A549 (cell line): Measurements from ENCODE around the gene PIH1D1. TPM values are rescaled to one million over a fixed set of nuclear protein-coding genes. Genes with fewer than 3 reads are reported as not detected.

ENCODE experiments used
- ATAC-seq, 2 experiments: fragments of 200-7000 bp in 1 of 2; fragments of >200 bp in 1 of 2; cut with Nextera tagmentation in 1 of 2; cut with Tn5 transposase in 1 of 2; 3 replicates each; pipeline versions ENCODE4 v1.8.0 to v1.9.1; 2018 to 2020; ENCODE audit warnings: mild to moderate bottlenecking in 1 of 2, moderate library complexity in 1 of 2
- CTCF ChIA-PET: fragments of 300-600 bp; sonication (Branson Sonifier 250); formaldehyde crosslinking; extraction: SDS; loops from one replicate; lab custom pipeline; 2021; ENCODE audit warnings: antibody characterized with exemption, inconsistent platforms; lab: Yijun Ruan, JAX
- POLR2A ChIA-PET: fragments of 350-600 bp; formaldehyde crosslinking; extraction: SDS; loops from one replicate; lab custom pipeline; 2021; ENCODE audit warnings: antibody characterized with exemption, inconsistent platforms; lab: Yijun Ruan, JAX
- DNase-seq, 2 experiments: peaks; one replicate each; pipeline versions ENCODE4 v3.0.0 to v3.0.0-alpha.2; 2011 to 2016; ENCODE audit warnings: low read depth in 1 of 2, low spot score in 1 of 2
- FAIRE-seq: peaks from 2 replicates; lab custom pipeline; 2011; peaks lifted over from hg19 to GRCh38; lab: Jason Lieb, UNC
- H3K27ac ChIP-seq, 2 experiments: fragments of >200 bp; sonication (Bioruptor Twin); formaldehyde crosslinking; 3 replicates each; pipeline ENCODE4 v1.5.1; 2016 to 2017
- H3K4me1 ChIP-seq: fragments of >200 bp; sonication (Bioruptor Twin); formaldehyde crosslinking; 3 replicates; pipeline ENCODE4 v1.6.1; 2016
- H3K4me2 ChIP-seq: fragments of >200 bp; sonication (Bioruptor Twin); formaldehyde crosslinking; 3 replicates; pipeline ENCODE4 v1.6.1; 2016
- H3K4me3 ChIP-seq: fragments of >200 bp; sonication (Bioruptor Twin); formaldehyde crosslinking; 3 replicates; pipeline ENCODE4 v1.5.1; 2016
- H3K9me3 ChIP-seq: fragments of >200 bp; sonication (Bioruptor Twin); formaldehyde crosslinking; 3 replicates; pipeline ENCODE4 v1.6.1; 2016
- CHD2 ChIP-seq: fragments of 150-350 bp; IDR thresholded peaks from 2 replicates; pipeline ENCODE4 v1.6.1; 2014; ENCODE audit warnings: low read length; ENCODE audit not compliant: partially characterized antibody
- EP300 ChIP-seq, 2 experiments: fragments of >200 bp; sonication (Bioruptor Twin); formaldehyde crosslinking; IDR thresholded peaks; 2 replicates in 1 of 2; 3 replicates in 1 of 2; pipeline ENCODE4 v1.6.1; 2016 to 2017
- FOSB ChIP-seq: fragments of 250-450 bp; sonication (Bioruptor Pico); IDR thresholded peaks from 2 replicates; pipeline ENCODE4 v1.5.0; 2020; ENCODE audit warnings: mild to moderate bottlenecking, moderate library complexity
- FOXS1 ChIP-seq: fragments of 250-450 bp; sonication (Bioruptor Pico); IDR thresholded peaks from 2 replicates; pipeline ENCODE4 v1.5.0; 2020; ENCODE audit warnings: mild to moderate bottlenecking, moderate library complexity
- HDAC2 ChIP-seq: fragments of 200-600 bp; sonication (generic); IDR thresholded peaks from 2 replicates; pipeline ENCODE4 v1.6.1; 2016
- HOXB5 ChIP-seq: fragments of 250-450 bp; sonication (Bioruptor Pico); IDR thresholded peaks from 2 replicates; pipeline ENCODE4 v1.5.0; 2020; ENCODE audit warnings: mild to moderate bottlenecking, moderate library complexity
- MYC ChIP-seq: IDR thresholded peaks from 2 replicates; pipeline ENCODE4 v1.6.1; 2012; ENCODE audit warnings: mild to moderate bottlenecking, inconsistent platforms, low read length, improper control_type of control experiment, borderline replicate concordance
- NFE2L2 ChIP-seq: fragments of 150-350 bp; conservative IDR thresholded peaks from 2 replicates; pipeline ENCODE4 v1.6.1; 2014; ENCODE audit warnings: low read length
- PHF8 ChIP-seq: fragments of 200-600 bp; sonication (generic); IDR thresholded peaks from 2 replicates; pipeline ENCODE4 v1.6.1; 2016; ENCODE audit warnings: low read depth, mild to moderate bottlenecking, antibody characterized with exemption, moderate library complexity, borderline replicate concordance
- POLR2A ChIP-seq: IDR thresholded peaks from 2 replicates; pipeline ENCODE4 v1.6.1; 2012; ENCODE audit warnings: mild to moderate bottlenecking, low read length
- RARB ChIP-seq: fragments of 250-450 bp; sonication (Bioruptor Pico); IDR thresholded peaks from 2 replicates; pipeline ENCODE4 v1.8.0; 2021; ENCODE audit warnings: mild to moderate bottlenecking, moderate library complexity
- ZNF302 ChIP-seq: fragments of 250-450 bp; sonication (Bioruptor Pico); IDR thresholded peaks from 2 replicates; pipeline ENCODE4 v1.9.0; 2021; ENCODE audit warnings: inconsistent platforms, mild to moderate bottlenecking, moderate library complexity
- WGBS: methylation state at CpG from one replicate; pipeline ENCODE4 v1.1.6; 2017; ENCODE audit errors: missing lambda C conversion rate; 5-methylcytosine and 5-hydroxymethylcytosine counted together
- polyA plus RNA-seq, 4 experiments: library from polyadenylated mRNA; depleted of rRNA in 3 of 4; stranded (reverse); fragments of >200 nt; fragmentation: RNase III in 1 of 4; extraction: RNeasy Plus Mini Kit Qiagen cat#74134 plus additional on column Dnase treatment in 1 of 4; gene quantifications; 2 replicates in 3 of 4; 3 replicates in 1 of 4; pipeline ENCODE4 v1.2.3, GENCODE V29; 2011 to 2017
- TF ChIP-seq, protein P1 (sequence below): IDR thresholded peaks from 2 replicates; pipeline ENCODE4 v1.6.1; 2012

The PIH1D1 gene
- polyA plus RNA-seq, 2 of the 4 experiments (the other 2 are of a cell fraction): 89.7 to 114 TPM

DNA sequence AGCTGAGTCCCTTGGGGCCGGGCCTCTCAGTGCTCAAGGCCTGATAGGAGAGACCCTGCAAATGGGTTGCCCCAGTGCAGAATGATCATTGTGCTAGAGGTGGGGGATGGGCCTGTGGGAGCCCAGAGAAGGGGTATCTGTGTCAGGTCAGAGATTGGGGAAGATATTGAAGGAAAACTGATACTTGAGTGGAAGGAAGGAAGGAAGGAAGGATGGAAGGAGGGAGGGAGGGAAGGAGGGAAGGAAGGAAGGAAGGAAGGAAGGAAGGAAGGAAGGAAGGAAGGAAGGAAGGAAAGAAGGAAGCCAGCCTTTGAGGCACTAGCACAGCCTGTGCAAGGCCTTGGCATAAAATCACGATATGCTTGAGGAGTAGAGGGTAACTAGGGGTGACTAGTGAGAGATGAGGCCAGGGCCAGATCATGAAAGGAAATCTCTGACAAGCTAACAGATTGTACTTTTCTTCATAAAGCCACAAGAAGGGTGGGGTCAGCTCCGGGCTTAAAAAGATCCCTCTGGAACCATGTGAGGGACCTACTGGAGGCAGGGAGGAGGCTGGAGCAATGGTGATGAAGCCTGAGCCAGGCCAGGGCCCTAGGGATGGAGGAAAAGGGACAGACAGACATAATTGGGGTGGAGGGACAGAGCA is 39.8 kb downstream of the PIH1D1 start (continued):
- TF ChIP-seq FOXS1 (CRISPR knock-in tag): no peak

DNA sequence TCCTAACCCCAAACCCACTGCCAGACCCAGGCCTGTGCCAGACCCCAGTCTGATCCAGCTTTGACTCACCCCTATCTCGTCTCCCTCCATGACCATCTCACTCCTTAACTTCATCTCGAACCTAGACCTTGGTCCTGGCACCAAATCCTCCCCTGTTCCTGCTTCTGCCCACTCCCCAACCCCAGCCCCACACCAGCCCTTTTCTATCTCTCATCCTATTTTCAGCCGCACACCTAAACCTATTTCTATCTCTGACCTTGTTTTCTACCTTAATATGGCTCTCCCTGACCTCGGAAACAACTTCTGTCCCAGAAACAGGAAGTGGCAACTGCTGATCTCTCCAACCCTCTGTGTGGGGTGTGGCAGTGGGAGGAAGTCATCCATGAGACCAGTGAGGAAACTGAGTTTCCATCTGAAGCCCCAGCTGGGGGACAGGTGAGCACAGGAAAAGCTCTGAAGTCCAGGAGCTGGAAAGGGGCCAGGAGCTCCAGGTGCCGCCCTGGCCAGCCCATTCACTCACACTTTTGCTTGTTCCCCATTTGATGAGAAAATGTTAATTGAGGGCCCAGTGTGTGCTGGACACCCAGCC is 42.1 kb downstream of the PIH1D1 start:
- no peak for TF ChIP-seq FOSB (CRISPR knock-in tag)
- no peak for TF ChIP-seq MYC
- no peak for TF ChIP-seq ZNF302 (CRISPR knock-in tag)
- no peak for TF ChIP-seq HOXB5 (CRISPR knock-in tag)
- no peak for TF ChIP-seq RARB
- no peak for TF ChIP-seq HDAC2
- no peak for TF ChIP-seq NFE2L2
- H3K4me1 ChIP-seq: no peaks in the 10 kb centered on the region
- POLR2A ChIA-PET: no interaction called here
- ATAC-seq (no peak), DNase-seq (no peak), FAIRE-seq (no peak)
- H3K4me2 ChIP-seq: no peak overlapping the region
- CTCF ChIA-PET: interaction anchor here (0.8 to 6.8 kb wide), 9 partner anchors 8 to 312 kb away, joined by 3 to 58 read pairs (median 3); partner anchors contain the start of gene PTH2
- no peak overlapping the region for H3K27ac ChIP-seq
- 88% methylated on average over 5 of the region's 5 CpGs for WGBS
- H3K4me3 ChIP-seq: no peak overlapping the region
- H3K9me3 ChIP-seq: no peaks in the 10 kb centered on the region

DNA sequence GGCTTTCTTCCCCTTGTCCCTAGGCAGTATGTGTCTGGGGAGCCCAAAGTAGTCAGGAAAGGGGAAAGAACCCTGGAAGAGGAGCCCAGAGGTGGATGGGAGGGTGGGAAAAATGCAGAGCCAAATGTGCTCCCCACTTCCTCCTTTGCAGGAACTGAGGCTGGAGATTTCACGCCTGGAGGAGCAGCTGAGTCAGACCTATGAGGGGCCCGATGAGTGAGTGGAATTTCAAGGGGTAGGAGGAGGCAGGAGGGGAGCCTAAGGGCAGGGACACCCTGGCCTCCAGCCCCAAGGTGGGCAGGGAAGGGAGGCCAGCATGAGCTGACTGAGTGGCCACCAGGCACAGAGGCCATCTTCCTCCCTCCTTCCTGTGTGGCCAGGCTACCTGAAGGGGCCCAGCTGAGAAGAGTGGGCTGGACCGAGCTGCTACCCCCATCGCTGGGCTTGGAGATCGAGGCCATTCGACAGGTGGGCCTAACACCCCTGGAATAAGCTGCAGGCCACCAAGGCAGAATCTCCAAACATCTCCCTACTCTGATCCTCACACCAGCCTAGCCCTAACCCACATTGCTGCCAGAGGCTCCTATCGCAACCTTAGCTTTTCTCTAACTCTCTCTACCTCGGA is 42.7 kb downstream of the PIH1D1 start:
- FAIRE-seq (no peak), DNase-seq (no peak), ATAC-seq (no peak)
- Histone ChIP-seq H3K4me1 (no peaks in the 10 kb centered on the region), H3K27ac (no peak overlapping the region), H3K4me2 (no peak overlapping the region), H3K4me3 (no peak overlapping the region), H3K9me3 (no peaks in the 10 kb centered on the region)
- WGBS: 50% methylated on average over 8 of the region's 8 CpGs
- TF ChIP-seq EP300 (IDR thresholded peaks at IDR 0.05): no peak
- TF ChIP-seq HOXB5 (CRISPR knock-in tag): no peak
- ChIA-PET POLR2A (no interaction called here), CTCF (interaction anchor here (0.9 to 6.8 kb wide), 6 partner anchors 7 to 27 kb away, joined by 3 to 58 read pairs (median 6); partner anchors contain the start of gene PTH2)

DNA sequence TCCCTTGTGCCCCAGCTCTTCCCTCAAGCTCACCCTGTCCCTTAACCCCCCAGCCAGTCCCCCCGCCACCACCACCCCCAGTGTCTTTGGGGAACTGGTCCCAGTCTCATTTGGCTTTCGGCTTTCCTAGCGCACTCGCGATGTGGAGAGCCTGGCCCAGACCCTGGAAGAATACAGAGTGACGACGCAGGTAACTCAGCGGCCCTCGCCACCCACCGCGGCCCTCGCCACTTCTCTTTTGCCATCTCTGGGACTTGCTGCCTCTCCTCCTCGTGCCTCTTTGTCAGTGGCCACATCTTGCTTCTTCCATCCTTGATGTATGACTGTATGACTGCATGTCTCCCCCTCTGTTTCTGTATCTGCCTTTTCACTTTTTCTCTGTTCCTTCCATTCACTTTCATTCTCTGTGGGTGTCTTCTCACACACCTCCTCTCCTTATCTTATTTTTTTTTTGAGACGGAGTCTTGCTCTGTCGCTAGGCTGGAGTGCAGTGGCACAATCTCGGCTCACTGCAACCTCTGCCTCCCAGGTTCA is 44.1 kb downstream of the PIH1D1 start:
- H3K27ac ChIP-seq: no peak overlapping the region

DNA sequence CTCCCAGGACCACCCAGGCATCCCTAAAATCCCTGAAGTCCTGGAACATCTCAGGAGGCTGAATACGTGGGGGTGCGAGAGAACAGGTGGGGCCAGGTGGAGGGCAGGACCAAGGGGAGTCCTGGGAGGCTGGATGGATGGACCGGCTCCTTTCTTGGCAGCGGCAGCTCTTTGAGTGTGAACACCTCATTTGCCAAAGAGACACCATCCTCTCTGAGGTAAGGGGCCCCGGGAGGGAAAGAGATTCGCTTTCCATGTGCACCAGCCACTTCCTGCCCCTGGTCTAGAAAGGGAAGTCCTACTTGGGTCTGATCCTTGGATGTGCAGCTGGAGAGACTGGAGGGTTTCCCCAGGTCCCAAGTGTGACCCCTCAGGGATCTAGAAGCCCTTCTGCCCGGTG is 44.5 kb downstream of the PIH1D1 start:
- no peak overlapping the region for H3K27ac ChIP-seq
- ChIA-PET POLR2A (interaction anchor here (1.0 kb wide), 1 partner anchor 46 kb away, joined by 3 read pairs; the partner anchor contains the start of gene ALDH16A1), CTCF (interaction anchor here (0.8 to 8.0 kb wide), 8 partner anchors 13 to 106 kb away, joined by 3 to 68 read pairs (median 6); partner anchors contain the start of gene FLT3LG)
- FAIRE-seq: no peak
- TF ChIP-seq ZNF302 (CRISPR knock-in tag) (no peak), POLR2A (no peak)
- ATAC-seq: no peak; a peak in 1 of 6 replicates
- H3K4me2 ChIP-seq: no peak overlapping the region
- H3K4me3 ChIP-seq: no peak overlapping the region
- no peak for DNase-seq
- 69% methylated on average over 7 of the region's 7 CpGs for WGBS
- no peaks in the 10 kb centered on the region for H3K9me3 ChIP-seq
- no peaks in the 10 kb centered on the region for H3K4me1 ChIP-seq

More for the DNA sequence above, 44.1 kb downstream of the PIH1D1 start:
- 84% methylated on average over 15 of the region's 16 CpGs for WGBS
- CTCF ChIA-PET: interaction anchor here (1.2 to 8.0 kb wide), 4 partner anchors 16 to 106 kb away, joined by 4 to 68 read pairs (median 6); partner anchors contain the start of gene FLT3LG
- Histone ChIP-seq H3K4me1 (no peaks in the 10 kb centered on the region), H3K4me3 (no peak overlapping the region)
- FAIRE-seq: no peak
- no peak for ATAC-seq
- TF ChIP-seq PHF8 (no peak), CHD2 (no peak), NFE2L2 (no peak), POLR2A (no peak)
- TF ChIP-seq, protein P1, sequence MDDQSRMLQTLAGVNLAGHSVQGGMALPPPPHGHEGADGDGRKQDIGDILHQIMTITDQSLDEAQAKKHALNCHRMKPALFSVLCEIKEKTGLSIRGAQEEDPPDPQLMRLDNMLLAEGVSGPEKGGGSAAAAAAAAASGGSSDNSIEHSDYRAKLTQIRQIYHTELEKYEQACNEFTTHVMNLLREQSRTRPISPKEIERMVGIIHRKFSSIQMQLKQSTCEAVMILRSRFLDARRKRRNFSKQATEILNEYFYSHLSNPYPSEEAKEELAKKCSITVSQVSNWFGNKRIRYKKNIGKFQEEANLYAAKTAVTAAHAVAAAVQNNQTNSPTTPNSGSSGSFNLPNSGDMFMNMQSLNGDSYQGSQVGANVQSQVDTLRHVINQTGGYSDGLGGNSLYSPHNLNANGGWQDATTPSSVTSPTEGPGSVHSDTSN: no peak
- TF ChIP-seq, all 56 proteins: peak for 0
- POLR2A ChIA-PET: interaction anchor here (1.0 kb wide), 1 partner anchor 46 kb away, joined by 3 read pairs; the partner anchor contains the start of gene ALDH16A1
- no peak for DNase-seq
- Histone ChIP-seq H3K4me2 (no peak overlapping the region), H3K9me3 (no peaks in the 10 kb centered on the region)
